IMR-90 (cell line): Measurements from ENCODE around the gene RARRES1.

Experiments
- CEBPB ChIP-seq: IDR thresholded peaks from 2 replicates; pipeline ENCODE4 v1.6.1; 2012; ENCODE audit warnings: low read depth, low read length, improper control_type of control experiment
- CHD1 ChIP-seq: IDR thresholded peaks from 2 replicates; pipeline ENCODE4 v1.6.1; 2012; ENCODE audit warnings: low read depth, low read length, improper control_type of control experiment
- CTCF ChIP-seq: conservative IDR thresholded peaks from 2 replicates; pipeline ENCODE4 v1.5.1; 2012; ENCODE audit warnings: mild to moderate bottlenecking, low read depth, low read length, improper control_type of control experiment
- MAFK ChIP-seq: IDR thresholded peaks from 2 replicates; pipeline ENCODE4 v1.6.1; 2012; ENCODE audit warnings: low read depth, low read length, improper control_type of control experiment
- MAZ ChIP-seq: IDR thresholded peaks from 2 replicates; pipeline ENCODE4 v1.6.1; 2012; ENCODE audit warnings: low read depth, mild to moderate bottlenecking, low read length, improper control_type of control experiment, moderate library complexity, borderline replicate concordance
- POLR2A ChIP-seq: IDR thresholded peaks from 2 replicates; pipeline ENCODE4 v1.6.1; 2012; ENCODE audit warnings: mild to moderate bottlenecking, low read depth, low read length
- RAD21 ChIP-seq: IDR thresholded peaks from 2 replicates; pipeline ENCODE4 v1.6.1; 2012; ENCODE audit warnings: low read length, improper control_type of control experiment
- RCOR1 ChIP-seq: IDR thresholded peaks from 2 replicates; pipeline ENCODE4 v1.6.1; 2012; ENCODE audit warnings: mild to moderate bottlenecking, low read length, improper control_type of control experiment; ENCODE audit not compliant: insufficient replicate concordance
- RFX5 ChIP-seq: IDR thresholded peaks from 2 replicates; pipeline ENCODE4 v1.8.0; 2012; ENCODE audit warnings: low read depth, mild to moderate bottlenecking, low read length, moderate library complexity
- SMC3 ChIP-seq: fragments of 150-350 bp; IDR thresholded peaks from 2 replicates; pipeline ENCODE4 v1.6.1; 2016; ENCODE audit warnings: low read depth, mild to moderate bottlenecking, antibody characterized with exemption, low read length, moderate library complexity
- TF ChIP-seq, protein P1 (sequence below): fragments of 150-350 bp; IDR thresholded peaks from 2 replicates; pipeline ENCODE4 v1.6.1; 2017; ENCODE audit warnings: mild to moderate bottlenecking, antibody characterized with exemption, low read length, low read depth

GRCh38 chr3:158761350-158761749 lies 29.1 kb upstream of the RARRES1 start:
- TF ChIP-seq POLR2A (no peak), CTCF (no peak), CEBPB (no peak), RFX5 (no peak), RAD21 (no peak), MAFK (no peak), SMC3 (no peak), MAZ (no peak), RCOR1 (no peak), CHD1 (no peak)
- TF ChIP-seq, protein P1, sequence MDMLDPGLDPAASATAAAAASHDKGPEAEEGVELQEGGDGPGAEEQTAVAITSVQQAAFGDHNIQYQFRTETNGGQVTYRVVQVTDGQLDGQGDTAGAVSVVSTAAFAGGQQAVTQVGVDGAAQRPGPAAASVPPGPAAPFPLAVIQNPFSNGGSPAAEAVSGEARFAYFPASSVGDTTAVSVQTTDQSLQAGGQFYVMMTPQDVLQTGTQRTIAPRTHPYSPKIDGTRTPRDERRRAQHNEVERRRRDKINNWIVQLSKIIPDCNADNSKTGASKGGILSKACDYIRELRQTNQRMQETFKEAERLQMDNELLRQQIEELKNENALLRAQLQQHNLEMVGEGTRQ = no peak
